H1 (cell line): ENCODE results near the gene ZNRF3. TPM values are rescaled to one million over a fixed set of nuclear protein-coding genes. Genes with fewer than 3 reads are reported as not detected.

Experiments used
- CTCF ChIA-PET: fragments of 300-600 bp; sonication (Branson Sonifier 250); formaldehyde crosslinking; loops from one replicate; lab custom pipeline; 2021; ENCODE audit not compliant: partially characterized antibody; lab: Charles Lee
- POLR2A ChIA-PET: fragments of 300-600 bp; sonication (Branson Sonifier 250); formaldehyde crosslinking; loops from one replicate; lab custom pipeline; 2021; ENCODE audit warnings: inconsistent platforms; ENCODE audit not compliant: partially characterized antibody; lab: Charles Lee
- DNase-seq, 2 experiments: peaks; one replicate each; pipeline versions ENCODE4 v3.0.0 to v3.0.0-alpha.2; 2010 to 2022; ENCODE audit warnings: low spot score in 2 of 2, low read depth in 1 of 2, mixed read lengths in 1 of 2
- FAIRE-seq: peaks from 2 replicates; lab custom pipeline; 2011; peaks lifted over from hg19 to GRCh38; lab: Jason Lieb, UNC
- H2AFZ ChIP-seq: 2 replicates; pipeline ENCODE4 v1.8.1; 2012; ENCODE audit warnings: low read length, inconsistent platforms
- H2AK5ac ChIP-seq: 2 replicates; pipeline ENCODE4 v1.6.1; 2013; ENCODE audit warnings: low read depth, low read length
- H2BK120ac ChIP-seq: replicated peaks from 2 replicates; pipeline ENCODE3; 2013; ENCODE audit warnings: low read depth, low read length, inconsistent platforms
- H2BK12ac ChIP-seq: 2 replicates; pipeline ENCODE4 v1.6.1; 2013; ENCODE audit warnings: low read depth, low read length
- H2BK15ac ChIP-seq: 2 replicates; pipeline ENCODE4 v1.6.1; 2013; ENCODE audit warnings: low read length
- H2BK20ac ChIP-seq: 2 replicates; pipeline ENCODE4 v1.6.1; 2013; ENCODE audit warnings: low read length
- H2BK5ac ChIP-seq: 2 replicates; pipeline ENCODE4 v1.6.1; 2013; ENCODE audit warnings: low read depth, low read length
- H3K14ac ChIP-seq: 2 replicates; pipeline ENCODE4 v1.6.1; 2013; ENCODE audit warnings: inconsistent platforms; ENCODE audit not compliant: insufficient read length
- H3K18ac ChIP-seq: 2 replicates; pipeline ENCODE4 v1.6.1; 2013; ENCODE audit warnings: low read length; ENCODE audit errors: extremely low read depth
- H3K23ac ChIP-seq: 2 replicates; pipeline ENCODE4 v1.6.1; 2013; ENCODE audit warnings: inconsistent platforms; ENCODE audit not compliant: insufficient read length
- H3K23me2 ChIP-seq: 2 replicates; pipeline ENCODE4 v1.6.1; 2013; ENCODE audit warnings: low read depth, low read length
- H3K27ac ChIP-seq: 2 replicates; pipeline ENCODE4 v1.6.1; 2011; ENCODE audit warnings: low read depth, low read length, inconsistent platforms
- H3K27me3 ChIP-seq, 4 experiments: replicated peaks in 1 of 4; 1 replicate in 1 of 4; 2 replicates in 3 of 4; pipeline versions ENCODE4 v1.6.1 to v1.8.1; 2011 to 2013; ENCODE audit warnings: low read length in 3 of 4, mild to moderate bottlenecking in 3 of 4, inconsistent platforms in 2 of 4, mixed read lengths in 2 of 4, moderate library complexity in 1 of 4; ENCODE audit not compliant: control insufficient read depth in 3 of 4, insufficient read depth in 3 of 4; ENCODE audit errors: extremely low read depth in 1 of 4
- H3K36me3 ChIP-seq, 4 experiments: 2 replicates each; pipeline versions ENCODE4 v1.6.1 to v1.8.1; 2011 to 2013; ENCODE audit warnings: mild to moderate bottlenecking in 4 of 4, low read length in 3 of 4, moderate library complexity in 2 of 4, control low read depth in 1 of 4, inconsistent platforms in 1 of 4; ENCODE audit not compliant: insufficient read depth in 4 of 4, control insufficient read depth in 2 of 4
- H3K4ac ChIP-seq: replicated peaks from 2 replicates; pipeline ENCODE3; 2013; ENCODE audit warnings: low read length, low read depth, mixed read lengths, inconsistent platforms; ENCODE audit not compliant: insufficient read length
- H3K4me1 ChIP-seq, 4 experiments: replicated peaks in 1 of 4; 1 replicate in 1 of 4; 2 replicates in 3 of 4; pipeline versions ENCODE4 v1.6.1 to v1.8.1; 2011 to 2013; ENCODE audit warnings: low read length in 3 of 4, inconsistent platforms in 2 of 4, mixed read lengths in 1 of 4; ENCODE audit not compliant: insufficient read depth in 4 of 4, control insufficient read depth in 3 of 4
- H3K4me2 ChIP-seq, 2 experiments: 2 replicates each; pipeline versions ENCODE4 v1.6.1 to v1.8.1; 2011 to 2013; ENCODE audit warnings: low read depth in 2 of 2, low read length in 2 of 2, control low read depth in 1 of 2, inconsistent platforms in 1 of 2, mild to moderate bottlenecking in 1 of 2; ENCODE audit not compliant: insufficient read depth in 1 of 2
- H3K4me3 ChIP-seq, 4 experiments: fragments of 200-600, 300-600 bp in 1 of 4; sonication (generic), shearing (Covaris generic), sonication (Bioruptor Twin) in 1 of 4; 2 replicates each; pipeline versions ENCODE4 v1.5.1 to v1.8.1; 2011 to 2016; ENCODE audit warnings: low read length in 4 of 4, low read depth in 3 of 4, control low read depth in 2 of 4, inconsistent platforms in 2 of 4, mild to moderate bottlenecking in 2 of 4, mixed read lengths in 1 of 4, moderate library complexity in 1 of 4; ENCODE audit not compliant: insufficient read depth in 2 of 4; ENCODE audit errors: extremely low read depth in 1 of 4
- H3K56ac ChIP-seq: replicated peaks from 2 replicates; pipeline ENCODE3; 2013; ENCODE audit warnings: low read depth, mild to moderate bottlenecking, mixed read lengths, low read length, inconsistent platforms; ENCODE audit not compliant: insufficient read length
- H3K79me1 ChIP-seq: 2 replicates; pipeline ENCODE4 v1.6.1; 2013; ENCODE audit warnings: low read depth, low read length, control low read depth
- H3K79me2 ChIP-seq, 2 experiments: 2 replicates each; pipeline versions ENCODE4 v1.6.1 to v1.8.1; 2012 to 2013; ENCODE audit warnings: low read length in 2 of 2, mild to moderate bottlenecking in 2 of 2, inconsistent platforms in 1 of 2; ENCODE audit not compliant: insufficient read depth in 2 of 2, control insufficient read depth in 1 of 2
- H3K9ac ChIP-seq, 4 experiments: replicated peaks in 1 of 4; 1 replicate in 1 of 4; 2 replicates in 3 of 4; pipeline versions ENCODE4 v1.6.1 to v1.8.1; 2011 to 2013; ENCODE audit warnings: low read depth in 3 of 4, low read length in 3 of 4, control low read depth in 2 of 4, mild to moderate bottlenecking in 2 of 4, moderate library complexity in 2 of 4, inconsistent platforms in 1 of 4; ENCODE audit errors: extremely low read depth in 1 of 4
- H3K9me3 ChIP-seq, 2 experiments: 2 replicates each; pipeline versions ENCODE4 v1.6.1 to v1.8.1; 2012 to 2013; ENCODE audit warnings: mild to moderate bottlenecking in 2 of 2, moderate library complexity in 2 of 2, control low read depth in 1 of 2, inconsistent platforms in 1 of 2, low read depth in 1 of 2, low read length in 1 of 2, mixed read lengths in 1 of 2; ENCODE audit not compliant: insufficient read depth in 2 of 2
- H4K20me1 ChIP-seq, 2 experiments: replicated peaks in 1 of 2; 2 replicates each; pipeline versions ENCODE3 to v1.8.1; 2011 to 2013; ENCODE audit warnings: inconsistent platforms in 2 of 2, low read length in 2 of 2, mild to moderate bottlenecking in 1 of 2; ENCODE audit not compliant: insufficient read depth in 2 of 2, control insufficient read depth in 1 of 2
- H4K5ac ChIP-seq: 2 replicates; pipeline ENCODE4 v1.6.1; 2013; ENCODE audit warnings: low read length, low read depth, mixed read lengths, inconsistent platforms; ENCODE audit not compliant: insufficient read length
- H4K8ac ChIP-seq: 2 replicates; pipeline ENCODE4 v1.8.0; 2013; ENCODE audit warnings: mild to moderate bottlenecking, moderate library complexity, low read length, inconsistent platforms; ENCODE audit not compliant: insufficient read depth; ENCODE audit errors: extremely low read depth
- H4K91ac ChIP-seq: replicated peaks from 2 replicates; pipeline ENCODE3; 2013; ENCODE audit warnings: low read length, mixed read lengths, inconsistent platforms; ENCODE audit not compliant: insufficient read length
- EZH2 ChIP-seq: fragments of 200-600 bp; sonication (generic); IDR thresholded peaks from 2 replicates; pipeline ENCODE4 v1.7.1; 2012; ENCODE audit warnings: low read depth, mild to moderate bottlenecking, moderate library complexity, low read length, inconsistent platforms; ENCODE audit not compliant: severe bottlenecking
- JUN ChIP-seq: IDR thresholded peaks from 2 replicates; pipeline ENCODE4 v1.6.1; 2011; ENCODE audit warnings: low read depth, mild to moderate bottlenecking, improper control_type of control experiment, low read length
- JUND ChIP-seq: IDR thresholded peaks from 2 replicates; pipeline ENCODE4 v1.6.1; 2011; ENCODE audit warnings: mild to moderate bottlenecking, improper control_type of control experiment, low read length
- KDM5A ChIP-seq: fragments of 200-600 bp; IDR thresholded peaks from 2 replicates; pipeline ENCODE4 v1.7.1; 2012; ENCODE audit warnings: mild to moderate bottlenecking, low read length, inconsistent platforms, mixed read lengths
- NRF1 ChIP-seq: IDR thresholded peaks from 2 replicates; pipeline ENCODE4 v1.6.1; 2011; ENCODE audit warnings: mild to moderate bottlenecking, low read depth, low read length, improper control_type of control experiment
- POU5F1 ChIP-seq: IDR thresholded peaks from 2 replicates; pipeline ENCODE4 v1.6.1; 2011; ENCODE audit warnings: low read depth, mild to moderate bottlenecking, low read length, moderate library complexity
- SIX5 ChIP-seq: IDR thresholded peaks from 2 replicates; pipeline ENCODE4 v1.6.1; 2011; ENCODE audit warnings: mild to moderate bottlenecking, low read depth, low read length
- SP4 ChIP-seq: IDR thresholded peaks from 2 replicates; pipeline ENCODE4 v1.6.1; 2012; ENCODE audit warnings: low read length, inconsistent platforms
- TEAD4 ChIP-seq: IDR thresholded peaks from 2 replicates; pipeline ENCODE4 v1.6.1; 2012; ENCODE audit warnings: low read depth, low read length, inconsistent platforms, mixed read lengths
- WGBS, 2 experiments: shearing (Covaris generic) in 1 of 2; methylation state at CpG; one replicate each; pipeline versions ENCODE4 v1.1.6 to v1.1.7; 2013 to 2015; ENCODE audit warnings: low lambda C conversion rate in 2 of 2, mixed read lengths in 2 of 2, inconsistent platforms in 1 of 2, low coverage in 1 of 2, missing lambda C conversion rate in 1 of 2; ENCODE audit not compliant: insufficient replicate concordance in 2 of 2, insufficient coverage in 1 of 2, insufficient read length in 1 of 2; ENCODE audit errors: extremely low coverage in 1 of 2, missing lambda C conversion rate in 1 of 2; 5-methylcytosine and 5-hydroxymethylcytosine counted together
- polyA plus RNA-seq, 7 experiments: library from polyadenylated mRNA; depleted of rRNA in 3 of 7; stranded (reverse) in 5 of 7; unstranded in 2 of 7; fragments of >200 nt in 5 of 7; fragments of 200-250 nt in 2 of 7; gene quantifications; 1 replicate in 5 of 7; 2 replicates in 1 of 7; 4 replicates in 1 of 7; pipeline versions ENCODE4 v1.2.1 to v1.2.3, GENCODE V29; 2011 to 2013; ENCODE audit warnings: missing spikeins in 2 of 7, mixed read lengths in 2 of 7
- total RNA-seq: library from RNA; stranded (reverse); fragmentation: NEBNext Ultra II Directional; extraction: Animal tissue kit (Norgen Biotek cat#: 25700); gene quantifications from 2 replicates; pipeline ENCODE4 v1.2.1, GENCODE V29; 2021
- TF ChIP-seq, protein P1 (sequence below): IDR thresholded peaks from 2 replicates; pipeline ENCODE4 v1.6.1; 2011; ENCODE audit warnings: low read length, improper control_type of control experiment

The ZNRF3 gene
- total and polyA plus RNA-seq, 2 of the 8 experiments (the other 6 are each of a cell fraction or from before 2014, with no cell fraction given) = 14.1 to 21.7 TPM

DNA sequence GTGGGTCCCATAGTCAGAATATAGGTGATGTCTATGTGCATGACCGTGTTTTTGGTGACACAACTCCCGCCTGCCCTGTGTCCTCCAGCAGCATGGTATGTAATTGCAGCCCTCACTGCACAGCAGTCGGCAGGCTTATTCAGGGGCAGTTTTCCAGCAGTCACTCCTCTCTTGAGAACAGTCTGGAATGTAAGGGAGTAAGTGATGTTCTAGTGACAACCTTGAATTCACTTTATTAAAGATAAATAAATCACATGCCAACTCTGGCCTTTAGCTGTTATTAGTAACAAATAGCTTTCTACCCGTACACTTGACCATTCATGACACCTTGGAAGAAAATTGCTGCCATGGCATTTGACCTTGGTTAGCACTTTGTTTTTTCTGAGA is 27.9 kb downstream of the ZNRF3 start:
- FAIRE-seq (no peak), DNase-seq (no peak)
- H3K4me2 ChIP-seq = no peak overlapping the region
- no peak overlapping the region for H3K18ac ChIP-seq
- H4K20me1 ChIP-seq = peaks cover 14 to 15% of the 10 kb centered on the region in 2 experiments
- H4K5ac ChIP-seq = no peak overlapping the region
- no peak overlapping the region for H3K9ac ChIP-seq
- H3K4me3 ChIP-seq = no peak overlapping the region
- H3K27me3 ChIP-seq = no peaks in the 10 kb centered on the region
- peaks cover 19 to 91% of the 10 kb centered on the region in 2 experiments for H3K79me2 ChIP-seq
- H3K23me2 ChIP-seq = 0 out of 2 replicates have a peak, but pooled peaks cover 3% of the 10 kb centered on the region
- H4K91ac ChIP-seq = no peak overlapping the region
- no peak overlapping the region for H2BK120ac ChIP-seq
- H3K9me3 ChIP-seq = no peaks in the 10 kb centered on the region
- H3K4me1 ChIP-seq = peaks cover 0 to 9% (median 0%) of the 10 kb centered on the region in 4 experiments; a peak in 2 of 7 replicates
- TF ChIP-seq JUN (no peak), SP4 (no peak), POU5F1 (no peak), EZH2 (no peak), NRF1 (no peak), TEAD4 (no peak), JUND (no peak), SIX5 (no peak), KDM5A (no peak)
- TF ChIP-seq, protein P1, sequence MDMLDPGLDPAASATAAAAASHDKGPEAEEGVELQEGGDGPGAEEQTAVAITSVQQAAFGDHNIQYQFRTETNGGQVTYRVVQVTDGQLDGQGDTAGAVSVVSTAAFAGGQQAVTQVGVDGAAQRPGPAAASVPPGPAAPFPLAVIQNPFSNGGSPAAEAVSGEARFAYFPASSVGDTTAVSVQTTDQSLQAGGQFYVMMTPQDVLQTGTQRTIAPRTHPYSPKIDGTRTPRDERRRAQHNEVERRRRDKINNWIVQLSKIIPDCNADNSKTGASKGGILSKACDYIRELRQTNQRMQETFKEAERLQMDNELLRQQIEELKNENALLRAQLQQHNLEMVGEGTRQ = no peak
- no peak overlapping the region for H3K27ac ChIP-seq
- H2AFZ ChIP-seq = no peak overlapping the region
- 89% methylated on average over 4 of the region's 4 CpGs; no CpG with 5 or more reads in 1 of the 2 experiments for WGBS, 2 experiments
- H2BK12ac ChIP-seq = no peak overlapping the region
- H2BK20ac ChIP-seq = no peak overlapping the region
- no peak overlapping the region for H3K23ac ChIP-seq
- no peak overlapping the region for H2AK5ac ChIP-seq
- POLR2A ChIA-PET = no interaction called here
- H3K79me1 ChIP-seq = peaks cover 28% of the 10 kb centered on the region
- H2BK5ac ChIP-seq = no peak overlapping the region
- H3K36me3 ChIP-seq = no peaks in the 10 kb centered on the region
- no peak overlapping the region for H3K56ac ChIP-seq
- no peak overlapping the region for H3K4ac ChIP-seq
- no peak overlapping the region for H2BK15ac ChIP-seq
- no peak overlapping the region for H3K14ac ChIP-seq
- CTCF ChIA-PET = interaction anchor here (0.6 to 2.6 kb wide), 3 partner anchors 9 to 129 kb away, joined by 3 to 9 read pairs (median 4); no protein-coding TSS in a partner anchor
- no peak overlapping the region for H4K8ac ChIP-seq
